ENCODE results near the gene GFOD1. TPM values are rescaled to one million over a fixed set of nuclear protein-coding genes. Genes with fewer than 3 reads are reported as not detected.

The GFOD1 gene
- total and polyA plus RNA-seq, 4 donors = 2.6 to 16.8 (median 5.0) TPM

GRCh38 chr6:13454286-13455221, 32.8 kb downstream of the GFOD1 start:
- Histone ChIP-seq H3K4me3 (ENCODE audit: low read depth in 1 of 3, low read length in 3 of 3) (no peak overlapping the region), H3K4me1 (ENCODE audit: control insufficient read depth in 4 of 4, insufficient read depth in 4 of 4, low read length in 3 of 4) (peaks cover 2 to 22% (median 8%) of the 10 kb centered on the region in 4 donors), H3K9ac (ENCODE audit: low read depth in 1 of 2, low read length in 2 of 2) (no peak overlapping the region), H3K9me3 (ENCODE audit: control insufficient read depth in 4 of 4, low read length in 3 of 4) (no peaks in the 10 kb centered on the region), H3K27me3 (ENCODE audit: control insufficient read depth in 4 of 4, insufficient read depth in 4 of 4, low read length in 3 of 4) (no peaks in the 10 kb centered on the region), H3K36me3 (ENCODE audit: control insufficient read depth in 4 of 4, insufficient read depth in 3 of 4, low read depth in 1 of 4, low read length in 3 of 4) (peaks cover 0 to 6% (median 0%) of the 10 kb centered on the region in 4 donors), H3K27ac (ENCODE audit: low read depth in 1 of 2, low read length in 2 of 2) (peak overlapping the region; percentile 6 to 62)
- WGBS = 67% methylated on average over 11 of the region's 11 CpGs
- TF ChIP-seq HNF4A (conservative IDR thresholded peaks at IDR 0.05) = no peak
- peak in 1 of 2 donors; percentile 15 for TF ChIP-seq JUND (IDR thresholded peaks at IDR 0.05)
- TF ChIP-seq RAD21 (IDR thresholded peaks at IDR 0.05) = peak; percentile 59 to 64
- DNase-seq (ENCODE audit: low spot score) = no peak

GRCh38 chr6:13453771-13454251, 33.6 kb downstream of the GFOD1 start:
- no peaks in the 10 kb centered on the region for H3K27me3 ChIP-seq (ENCODE audit: control insufficient read depth in 4 of 4, insufficient read depth in 4 of 4, low read length in 3 of 4)
- H3K36me3 ChIP-seq (ENCODE audit: control insufficient read depth in 4 of 4, insufficient read depth in 3 of 4, low read depth in 1 of 4, low read length in 3 of 4) = peaks cover 0 to 6% (median 0%) of the 10 kb centered on the region in 4 donors
- no peaks in the 10 kb centered on the region for H3K9me3 ChIP-seq (ENCODE audit: control insufficient read depth in 4 of 4, low read length in 3 of 4)
- H3K27ac ChIP-seq (ENCODE audit: low read depth in 1 of 2, low read length in 2 of 2) = peak overlapping the region in 1 of 2 donors; percentile 57
- 94% methylated on average over 2 of the region's 2 CpGs for WGBS
- no peak overlapping the region for H3K4me3 ChIP-seq (ENCODE audit: low read depth in 1 of 3, low read length in 3 of 3)
- no peak overlapping the region for H3K9ac ChIP-seq (ENCODE audit: low read depth in 1 of 2, low read length in 2 of 2)
- TF ChIP-seq RAD21 (IDR thresholded peaks at IDR 0.05) (no peak), HNF4A (conservative IDR thresholded peaks at IDR 0.05) (no peak), TAF1 (conservative IDR thresholded peaks at IDR 0.05) (no peak), GABPA (IDR thresholded peaks at IDR 0.05 in 1 of 2, conservative IDR thresholded peaks at IDR 0.05 in 1 of 2) (no peak), SP1 (IDR thresholded peaks at IDR 0.05) (no peak), ATF3 (IDR thresholded peaks at IDR 0.05) (no peak), JUND (IDR thresholded peaks at IDR 0.05) (no peak), MAX (IDR thresholded peaks at IDR 0.05) (no peak), YY1 (IDR thresholded peaks at IDR 0.05) (no peak), HNF4G (IDR thresholded peaks at IDR 0.05) (no peak), REST (IDR thresholded peaks at IDR 0.05) (no peak), EGR1 (IDR thresholded peaks at IDR 0.05; ENCODE audit: low read depth in 2 of 2) (no peak), NR2F2 (IDR thresholded peaks at IDR 0.05) (no peak), RXRA (IDR thresholded peaks at IDR 0.05) (no peak), FOXA2 (IDR thresholded peaks at IDR 0.05) (no peak)
- DNase-seq (ENCODE audit: low spot score) = no peak
- H3K4me1 ChIP-seq (ENCODE audit: control insufficient read depth in 4 of 4, insufficient read depth in 4 of 4, low read length in 3 of 4) = peaks cover 2 to 22% (median 8%) of the 10 kb centered on the region in 4 donors
